ENCODE data around the gene MTA1. TPM values are rescaled to one million over a fixed set of nuclear protein-coding genes. Genes with fewer than 3 reads are reported as not detected.
A peak's percentile ranks its signal among the peaks of the same experiment; 100 is the strongest.

Gene MTA1
- total and polyA plus RNA-seq, 11 donors = 71.8 to 191 (median 109) TPM

DNA sequence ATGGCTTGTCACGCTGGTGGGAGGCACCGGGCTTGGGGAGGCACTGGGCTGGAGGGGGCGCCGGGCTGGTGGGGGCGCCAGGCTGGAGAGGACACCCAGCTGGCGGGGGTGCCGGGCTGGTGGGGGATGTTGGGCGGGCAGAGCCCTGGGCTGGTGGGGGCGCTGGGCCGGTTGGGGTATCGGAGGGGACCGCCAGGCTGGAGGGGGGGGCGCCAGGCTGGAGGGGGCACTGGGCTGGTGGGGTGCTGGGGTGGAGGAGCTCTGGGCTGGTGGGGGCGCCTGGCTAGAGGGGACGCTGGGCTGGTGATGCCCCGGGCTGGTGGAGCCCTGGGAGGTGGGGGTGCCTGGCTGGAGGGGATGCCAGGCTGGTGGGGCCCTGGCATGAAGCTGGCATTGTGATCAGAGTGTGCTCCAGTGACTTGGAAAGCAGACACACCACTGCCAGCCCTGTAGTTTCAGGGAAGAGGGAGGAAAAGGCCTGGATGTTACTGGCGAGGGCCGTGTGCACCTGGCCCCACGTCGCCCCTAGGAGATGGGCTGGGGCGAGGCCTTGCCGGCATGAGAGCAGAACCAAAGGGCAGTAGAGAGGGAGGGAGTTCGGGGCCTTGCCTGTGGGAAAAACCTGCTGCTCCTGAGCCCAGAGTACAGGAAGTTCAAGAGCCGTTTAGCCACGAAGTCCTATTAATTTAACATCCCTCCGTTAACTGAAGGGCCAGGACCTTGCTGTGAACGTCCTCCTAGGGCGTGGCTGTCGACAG lies 84.5 kb downstream of the MTA1 start:
- ATAC-seq (no peak), DNase-seq (no peak)
- TF ChIP-seq, protein P1, sequence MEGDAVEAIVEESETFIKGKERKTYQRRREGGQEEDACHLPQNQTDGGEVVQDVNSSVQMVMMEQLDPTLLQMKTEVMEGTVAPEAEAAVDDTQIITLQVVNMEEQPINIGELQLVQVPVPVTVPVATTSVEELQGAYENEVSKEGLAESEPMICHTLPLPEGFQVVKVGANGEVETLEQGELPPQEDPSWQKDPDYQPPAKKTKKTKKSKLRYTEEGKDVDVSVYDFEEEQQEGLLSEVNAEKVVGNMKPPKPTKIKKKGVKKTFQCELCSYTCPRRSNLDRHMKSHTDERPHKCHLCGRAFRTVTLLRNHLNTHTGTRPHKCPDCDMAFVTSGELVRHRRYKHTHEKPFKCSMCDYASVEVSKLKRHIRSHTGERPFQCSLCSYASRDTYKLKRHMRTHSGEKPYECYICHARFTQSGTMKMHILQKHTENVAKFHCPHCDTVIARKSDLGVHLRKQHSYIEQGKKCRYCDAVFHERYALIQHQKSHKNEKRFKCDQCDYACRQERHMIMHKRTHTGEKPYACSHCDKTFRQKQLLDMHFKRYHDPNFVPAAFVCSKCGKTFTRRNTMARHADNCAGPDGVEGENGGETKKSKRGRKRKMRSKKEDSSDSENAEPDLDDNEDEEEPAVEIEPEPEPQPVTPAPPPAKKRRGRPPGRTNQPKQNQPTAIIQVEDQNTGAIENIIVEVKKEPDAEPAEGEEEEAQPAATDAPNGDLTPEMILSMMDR (IDR thresholded peaks at IDR 0.05) = no peak
- TF ChIP-seq POLR2A (IDR thresholded peaks at IDR 0.05) = no peak
- H3K36me3 ChIP-seq = no peaks in the 10 kb centered on the region
- H3K4me3 ChIP-seq = no peak overlapping the region
- no peak overlapping the region for H3K27ac ChIP-seq
- H3K27me3 ChIP-seq = peaks cover 0 to 14% (median 0%) of the 10 kb centered on the region in 9 donors
- intact Hi-C loops (cut with DNase I) = no loop called here
- H3K9me3 ChIP-seq = no peaks in the 10 kb centered on the region
- no peaks in the 10 kb centered on the region for H3K4me1 ChIP-seq
- WGBS, 4 donors = 74 to 86% (median 81%) methylated on average over 22 to 29 of the region's 29 CpGs

DNA sequence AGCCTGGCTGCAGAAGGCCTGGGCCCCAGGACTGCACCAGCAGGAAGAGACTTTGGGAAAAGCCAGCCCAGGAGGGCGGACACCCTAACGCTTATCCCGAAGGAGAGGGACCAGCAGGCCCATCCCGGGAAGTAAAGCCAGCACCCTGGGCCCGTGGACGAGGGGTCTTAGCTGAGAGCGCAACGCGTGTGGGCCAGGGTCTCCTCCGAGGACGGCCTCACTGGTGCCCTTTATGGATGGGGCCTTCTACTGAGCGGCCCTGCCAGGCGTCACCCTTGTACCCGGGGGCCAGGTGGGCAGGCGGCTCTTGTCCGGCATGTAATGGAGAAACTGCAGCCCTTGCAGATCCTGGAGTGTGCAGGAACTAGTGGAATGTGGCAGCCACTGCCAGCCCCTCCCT lies 85.5 kb downstream of the MTA1 start:
- Histone ChIP-seq H3K27me3 (peaks cover 0 to 21% (median 4%) of the 10 kb centered on the region in 9 donors), H3K9me3 (no peaks in the 10 kb centered on the region), H3K36me3 (no peaks in the 10 kb centered on the region), H3K4me1 (no peaks in the 10 kb centered on the region), H3K4me3 (no peak overlapping the region), H3K27ac (no peak overlapping the region)
- DNase-seq = no peak
- TF ChIP-seq, protein P1 (IDR thresholded peaks at IDR 0.05) = no peak
- TF ChIP-seq POLR2A (IDR thresholded peaks at IDR 0.05) = no peak
- WGBS, 4 donors = 85 to 93% (median 89%) methylated on average over 3 to 16 of the region's 16 CpGs
- intact Hi-C loops (cut with DNase I) = no loop called here
- no peak for ATAC-seq

GRCh38 chr14:105507247-105507646 lies 87.6 kb downstream of the MTA1 start:
- Histone ChIP-seq H3K36me3 (no peaks in the 10 kb centered on the region), H3K4me1 (no peaks in the 10 kb centered on the region), H3K27ac (no peak overlapping the region), H3K9me3 (no peaks in the 10 kb centered on the region), H3K27me3 (peaks cover 0 to 41% (median 9%) of the 10 kb centered on the region in 9 donors), H3K4me3 (no peak overlapping the region)
- DNase-seq (no peak), ATAC-seq (no peak)
- TF ChIP-seq, protein P1 (IDR thresholded peaks at IDR 0.05) = no peak
- no peak for TF ChIP-seq POLR2A (IDR thresholded peaks at IDR 0.05)
- 73 to 86% (median 78%) methylated on average over 17 of the region's 17 CpGs for WGBS, 4 donors
- intact Hi-C loops (cut with DNase I) = no loop called here

DNA sequence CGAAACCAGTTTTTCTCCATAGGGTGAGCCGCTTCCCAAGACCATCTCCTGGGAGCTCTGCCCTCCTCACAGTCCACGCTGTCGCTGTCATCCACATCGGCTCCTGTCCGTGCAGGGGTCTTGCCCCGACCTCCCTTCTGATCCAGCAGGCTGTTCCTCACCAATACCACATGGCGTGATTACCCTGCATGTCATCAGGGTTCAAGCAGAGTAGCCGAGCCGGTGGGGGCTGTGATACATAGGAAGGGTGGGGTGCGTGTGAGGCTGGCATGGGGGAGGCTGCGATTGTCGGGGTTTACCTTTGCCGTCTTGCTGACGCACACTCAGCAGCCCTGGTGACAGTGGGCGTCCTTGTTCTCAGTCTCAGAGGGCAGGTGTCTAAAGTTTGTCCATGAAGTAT lies 88.4 kb downstream of the MTA1 start:
- no peak overlapping the region for H3K27ac ChIP-seq
- no peaks in the 10 kb centered on the region for H3K4me1 ChIP-seq
- DNase-seq (peak in 1 of 5 donors; percentile 42), ATAC-seq (no peak)
- no peaks in the 10 kb centered on the region for H3K9me3 ChIP-seq
- H3K36me3 ChIP-seq = no peaks in the 10 kb centered on the region
- peaks cover 0 to 49% (median 9%) of the 10 kb centered on the region in 9 donors for H3K27me3 ChIP-seq
- WGBS, 4 donors = 77 to 83% (median 81%) methylated on average over 16 of the region's 16 CpGs
- TF ChIP-seq, protein P1 (IDR thresholded peaks at IDR 0.05) = no peak
- TF ChIP-seq POLR2A (IDR thresholded peaks at IDR 0.05) = no peak
- intact Hi-C loops (cut with DNase I) = no loop called here
- no peak overlapping the region for H3K4me3 ChIP-seq

Measured in heart left ventricle (tissue), 16 donors.